Peyer's patch (tissue), 4 donors: ENCODE results near the gene NKTR.

ENCODE experiments used
- POLR2A ChIP-seq, 2 donors: fragments of 450-650 bp; IDR thresholded peaks; one replicate each; pipeline ENCODE4 v1.5.1; 2017; ENCODE audit warnings: antibody characterized with exemption in 2 of 2, mild to moderate bottlenecking in 2 of 2, moderate library complexity in 2 of 2
- TF ChIP-seq, protein P1 (sequence below), 6 experiments: fragments of 450-650 bp in 4 of 6; fragments of 200-600 bp in 2 of 6; sonication (generic) in 1 of 6; IDR thresholded peaks; one replicate each; pipeline ENCODE4 v1.5.1; 2017 to 2019; ENCODE audit warnings: antibody characterized with exemption in 6 of 6, mild to moderate bottlenecking in 3 of 6, moderate library complexity in 1 of 6

DNA sequence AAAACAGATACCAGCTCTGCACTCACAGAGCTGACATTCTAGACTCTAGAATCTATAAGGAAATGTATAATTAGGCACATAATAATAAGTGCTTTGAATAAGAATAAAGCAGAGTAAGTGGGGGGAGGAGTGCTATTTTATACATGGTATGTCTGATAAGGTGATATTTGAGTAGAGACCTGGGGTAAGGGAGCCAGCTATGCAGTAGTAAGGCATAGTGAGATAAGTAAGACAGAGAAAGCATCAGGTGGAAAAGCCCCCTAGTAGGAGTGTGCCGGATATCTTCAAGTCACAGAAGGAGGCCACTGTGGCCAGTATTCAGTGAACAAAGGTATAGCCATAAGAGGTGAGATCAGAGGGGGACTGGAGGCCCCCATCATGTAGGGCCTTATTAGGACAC is 6.9 kb upstream of the NKTR start:
- TF ChIP-seq, protein P1, sequence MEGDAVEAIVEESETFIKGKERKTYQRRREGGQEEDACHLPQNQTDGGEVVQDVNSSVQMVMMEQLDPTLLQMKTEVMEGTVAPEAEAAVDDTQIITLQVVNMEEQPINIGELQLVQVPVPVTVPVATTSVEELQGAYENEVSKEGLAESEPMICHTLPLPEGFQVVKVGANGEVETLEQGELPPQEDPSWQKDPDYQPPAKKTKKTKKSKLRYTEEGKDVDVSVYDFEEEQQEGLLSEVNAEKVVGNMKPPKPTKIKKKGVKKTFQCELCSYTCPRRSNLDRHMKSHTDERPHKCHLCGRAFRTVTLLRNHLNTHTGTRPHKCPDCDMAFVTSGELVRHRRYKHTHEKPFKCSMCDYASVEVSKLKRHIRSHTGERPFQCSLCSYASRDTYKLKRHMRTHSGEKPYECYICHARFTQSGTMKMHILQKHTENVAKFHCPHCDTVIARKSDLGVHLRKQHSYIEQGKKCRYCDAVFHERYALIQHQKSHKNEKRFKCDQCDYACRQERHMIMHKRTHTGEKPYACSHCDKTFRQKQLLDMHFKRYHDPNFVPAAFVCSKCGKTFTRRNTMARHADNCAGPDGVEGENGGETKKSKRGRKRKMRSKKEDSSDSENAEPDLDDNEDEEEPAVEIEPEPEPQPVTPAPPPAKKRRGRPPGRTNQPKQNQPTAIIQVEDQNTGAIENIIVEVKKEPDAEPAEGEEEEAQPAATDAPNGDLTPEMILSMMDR (IDR thresholded peaks at IDR 0.05), result no peak
- no peak for TF ChIP-seq POLR2A (IDR thresholded peaks at IDR 0.05)
